K562 (cell line): Measurements from ENCODE around the gene KAT5. TPM values are rescaled to one million over a fixed set of nuclear protein-coding genes. Genes with fewer than 3 reads are reported as not detected.
A peak's percentile ranks its signal among the peaks of the same experiment; 100 is the strongest.

Experiments
- ATAC-seq: fragments of 200-7000 bp; cut with Tn5 transposase; 3 replicates; pipeline ENCODE4 v1.9.1; 2020; ENCODE audit warnings: moderate library complexity
- BruUV-seq: library from RNA; stranded (reverse); fragments of 400-500 nt; replicated peaks from 2 replicates; lab custom pipeline; 2021; lab: Mats Ljungman, UMichigan
- CTCF ChIA-PET: fragments of 300-600 bp; formaldehyde crosslinking; extraction: SDS; loops from one replicate; lab custom pipeline; 2021; ENCODE audit warnings: low intra/inter-chr PET ratio; lab: Yijun Ruan, JAX
- POLR2A ChIA-PET: fragments of 300-600, 350-650 bp; sonication (Branson Sonifier 250); formaldehyde crosslinking; extraction: SDS; loops from one replicate; lab custom pipeline; 2021; ENCODE audit warnings: antibody characterized with exemption, inconsistent platforms; lab: Yijun Ruan, JAX
- DNase-seq, 4 experiments: peaks; one replicate each; pipeline versions ENCODE4 v3.0.0 to v3.0.0-alpha.2; 2011 to 2018; ENCODE audit warnings: low spot score in 3 of 4, mixed read lengths in 3 of 4; ENCODE audit errors: extremely low read depth in 1 of 4
- FAIRE-seq: peaks from 2 replicates; lab custom pipeline; 2011; peaks lifted over from hg19 to GRCh38; lab: Jason Lieb, UNC
- H2AFZ ChIP-seq: 2 replicates; pipeline ENCODE4 v1.6.0; 2011; ENCODE audit warnings: low read depth, low read length, control low read depth, inconsistent platforms
- H3K27ac ChIP-seq: fragments of 200-600 bp; 3 replicates; pipeline ENCODE4 v1.8.0; 2011; ENCODE audit warnings: low read depth, mild to moderate bottlenecking, control low read depth, inconsistent platforms, low read length, moderate library complexity, mixed read lengths; ENCODE audit errors: extremely low read depth
- H3K27me3 ChIP-seq, 2 experiments: fragments of 300-600 bp in 1 of 2; 2 replicates in 1 of 2; 3 replicates in 1 of 2; pipeline versions ENCODE4 v1.6.0 to v1.8.0; 2011; ENCODE audit warnings: inconsistent platforms in 2 of 2, low read length in 2 of 2, mild to moderate bottlenecking in 1 of 2, mixed read lengths in 1 of 2, moderate library complexity in 1 of 2; ENCODE audit not compliant: control insufficient read depth in 2 of 2, insufficient read depth in 2 of 2
- H3K36me3 ChIP-seq: fragments of 300-600 bp; 3 replicates; pipeline ENCODE4 v1.8.0; 2011; ENCODE audit warnings: mild to moderate bottlenecking, low read length, inconsistent platforms; ENCODE audit not compliant: control insufficient read depth, insufficient read depth
- H3K4me1 ChIP-seq, 2 experiments: fragments of 200-600 bp in 1 of 2; replicated peaks in 1 of 2; 2 replicates in 1 of 2; 3 replicates in 1 of 2; pipeline versions ENCODE4 v1.5.1 to v1.8.0; 2011; ENCODE audit warnings: inconsistent platforms in 2 of 2, low read length in 2 of 2, mild to moderate bottlenecking in 1 of 2, mixed read lengths in 1 of 2, moderate library complexity in 1 of 2; ENCODE audit not compliant: control insufficient read depth in 2 of 2, insufficient read depth in 2 of 2
- H3K4me2 ChIP-seq: 2 replicates; pipeline ENCODE4 v1.6.1; 2011; ENCODE audit warnings: low read length, control low read depth, inconsistent platforms, mixed read lengths; ENCODE audit not compliant: insufficient read depth
- H3K4me3 ChIP-seq: fragments of 200-600 bp; sonication (generic), shearing (Covaris generic); 2 replicates; pipeline ENCODE4 v1.5.1; 2016; ENCODE audit warnings: control low read depth, inconsistent platforms
- H3K79me2 ChIP-seq: fragments of 200-600 bp; 3 replicates; pipeline ENCODE4 v1.8.0; 2011; ENCODE audit warnings: low read length, inconsistent platforms; ENCODE audit not compliant: control insufficient read depth, insufficient read depth
- H3K9ac ChIP-seq, 2 experiments: 2 replicates each; pipeline versions ENCODE4 v1.6.0 to v1.6.1; 2011; ENCODE audit warnings: low read depth in 2 of 2, low read length in 2 of 2, control low read depth in 1 of 2, inconsistent platforms in 1 of 2, mild to moderate bottlenecking in 1 of 2, mixed read lengths in 1 of 2; ENCODE audit not compliant: insufficient read depth in 1 of 2
- H3K9me1 ChIP-seq: one replicate; pipeline ENCODE4 v1.6.0; 2011; ENCODE audit warnings: inconsistent platforms, mild to moderate bottlenecking, low read length, moderate library complexity; ENCODE audit not compliant: control insufficient read depth, insufficient read depth
- H3K9me3 ChIP-seq: replicated peaks from 2 replicates; pipeline ENCODE4 v1.5.1; 2011; ENCODE audit warnings: low read depth, low read length, inconsistent platforms; ENCODE audit not compliant: control insufficient read depth, insufficient read depth
- H4K20me1 ChIP-seq: replicated peaks from 2 replicates; pipeline ENCODE4 v1.6.1; 2011; ENCODE audit warnings: low read length, inconsistent platforms, mixed read lengths; ENCODE audit not compliant: control insufficient read depth, insufficient read depth
- ARHGAP35 ChIP-seq: fragments of 450-650 bp; IDR thresholded peaks from 2 replicates; pipeline ENCODE4 v1.6.1; 2018; ENCODE audit not compliant: partially characterized antibody
- ARID4B ChIP-seq: sonication (generic); formaldehyde crosslinking; IDR thresholded peaks from 2 replicates; pipeline ENCODE4 v1.8.0; 2022; ENCODE audit warnings: mild to moderate bottlenecking, missing genetic modification reagents
- CEBPB ChIP-seq: fragments of 450-650 bp; IDR thresholded peaks from 2 replicates; pipeline ENCODE4 v1.6.1; 2016; ENCODE audit warnings: missing genetic modification characterization, missing compliant biosample characterization
- CTBP1 ChIP-seq: fragments of 450-650 bp; IDR thresholded peaks from 2 replicates; pipeline ENCODE4 v1.6.1; 2016; ENCODE audit warnings: borderline replicate concordance
- DMBX1 ChIP-seq: fragments of 250-450 bp; sonication (Bioruptor Pico); IDR thresholded peaks from 2 replicates; pipeline ENCODE4 v1.8.0; 2022; ENCODE audit warnings: inconsistent platforms, mild to moderate bottlenecking, moderate library complexity, borderline replicate concordance
- MCM7 ChIP-seq, 2 experiments: fragments of 450-650 bp; IDR thresholded peaks; 2 replicates each; pipeline ENCODE4 v1.6.1; 2016 to 2018
- NELFE ChIP-seq: IDR thresholded peaks from 2 replicates; pipeline ENCODE4 v1.6.1; 2011; ENCODE audit warnings: mild to moderate bottlenecking; ENCODE audit not compliant: insufficient read depth, insufficient read length
- POLR2A ChIP-seq: fragments of 450-650 bp; conservative IDR thresholded peaks from 2 replicates; pipeline ENCODE4 v1.6.1; 2016
- POLR2G ChIP-seq: fragments of 200-400 bp; formaldehyde crosslinking; IDR thresholded peaks from 2 replicates; pipeline ENCODE4 v1.6.1; 2017; ENCODE audit warnings: low read depth, mild to moderate bottlenecking, antibody characterized with exemption, low read length, moderate library complexity
- RBFOX2 ChIP-seq: fragments of 200-400 bp; formaldehyde crosslinking; IDR thresholded peaks from 2 replicates; pipeline ENCODE4 v1.6.1; 2017; ENCODE audit warnings: low read depth, mild to moderate bottlenecking, low read length, moderate library complexity
- ZBED1 ChIP-seq: IDR thresholded peaks from 2 replicates; pipeline ENCODE4 v1.6.1; 2014
- WGBS: fragments of 100-300 bp; shearing (Covaris generic); methylation state at CpG from one replicate; pipeline ENCODE4 v1.1.6; 2016; ENCODE audit warnings: low coverage, mixed read lengths; ENCODE audit not compliant: insufficient coverage; ENCODE audit errors: missing lambda C conversion rate; 5-methylcytosine and 5-hydroxymethylcytosine counted together
- in situ Hi-C: fragments of 300-500 bp; cut with MboI; formaldehyde crosslinking; loops from 4 replicates; pipeline ENCODE4 v1.15.0; 2018; ENCODE audit warnings: inconsistent platforms, mixed read lengths
- intact Hi-C: fragments of 100-400 bp; cut with micrococcal nuclease; formaldehyde crosslinking; loops from 2 replicates; pipeline ENCODE4 v1.14.2; 2022
- polyA plus RNA-seq, 8 experiments: library from polyadenylated mRNA; depleted of rRNA in 4 of 8; stranded (reverse) in 5 of 8; unstranded in 3 of 8; fragments of >200 nt; fragmentation: Nextera tagmentation in 2 of 8; fragmentation: Illumina TruSeq in 1 of 8; extraction: Ambion mirVana in 2 of 8; extraction: Trizol in 1 of 8; gene quantifications; 2 replicates each; pipeline versions ENCODE4 v1.2.1 to v1.2.3, GENCODE V29; 2011 to 2014; ENCODE audit warnings: inconsistent platforms in 1 of 8, missing spikeins in 1 of 8
- total RNA-seq, 7 experiments: library from RNA; depleted of rRNA in 6 of 7; stranded (reverse); fragments of >200 nt in 6 of 7; fragmentation: Illumina TruSeq in 2 of 7; extraction: Trizol in 2 of 7; gene quantifications; 2 replicates each; pipeline versions ENCODE4 v1.2.1 to v1.2.3, GENCODE V29; 2011 to 2021; ENCODE audit warnings: low replicate concordance in 1 of 7
- TF ChIP-seq, protein P1 (sequence below): fragments of 250-450 bp; sonication (Bioruptor Pico); IDR thresholded peaks from 2 replicates; pipeline ENCODE4 v1.6.1; 2021; ENCODE audit warnings: mild to moderate bottlenecking

The KAT5 gene
- total and polyA plus RNA-seq, 9 of the 15 experiments (the other 6 are each of a cell fraction or from before 2014, with no cell fraction given): 3.6 to 76.8 (median 52.7) TPM

GRCh38 chr11:65714433-65714832 lies 2.4 kb downstream of the KAT5 start:
- Histone ChIP-seq H2AFZ (no peak overlapping the region), H3K4me1 (peaks cover 24 to 35% of the 10 kb centered on the region in 2 experiments), H3K9me1 (peaks cover 3% of the 10 kb centered on the region), H3K4me2 (no peak overlapping the region), H3K4me3 (no peak overlapping the region), H3K27me3 (no peaks in the 10 kb centered on the region), H3K79me2 (peaks cover 24% of the 10 kb centered on the region), H3K9ac (no peak overlapping the region), H3K36me3 (peaks cover 67% of the 10 kb centered on the region), H3K27ac (no peak overlapping the region), H4K20me1 (peaks cover 14% of the 10 kb centered on the region), H3K9me3 (no peaks in the 10 kb centered on the region)
- ChIA-PET CTCF (no interaction called here), POLR2A (interaction anchor here (2.0 kb wide), 1 partner anchor 8 kb away, joined by 5 read pairs; no protein-coding TSS in a partner anchor)
- no peak for ATAC-seq
- intact Hi-C loops (loop anchor here (5.0 kb wide), 2 partner anchors 58 to 173 kb away; partner anchors contain the start of gene FIBP), in situ Hi-C loops (loop anchor here (5.0 to 10.0 kb wide), 2 partner anchors 108 to 280 kb away; no protein-coding TSS in a partner anchor)
- TF ChIP-seq POLR2G: peak; percentile 48
- TF ChIP-seq POLR2A: 0 out of 2 replicates have a peak, but pooled peaks have one; percentile 13
- TF ChIP-seq ZBED1: no peak
- no peak for FAIRE-seq
- WGBS: 95% methylated on average over 12 of the region's 16 CpGs
- DNase-seq: no peak
- BruUV-seq: no TSS peak

DNA sequence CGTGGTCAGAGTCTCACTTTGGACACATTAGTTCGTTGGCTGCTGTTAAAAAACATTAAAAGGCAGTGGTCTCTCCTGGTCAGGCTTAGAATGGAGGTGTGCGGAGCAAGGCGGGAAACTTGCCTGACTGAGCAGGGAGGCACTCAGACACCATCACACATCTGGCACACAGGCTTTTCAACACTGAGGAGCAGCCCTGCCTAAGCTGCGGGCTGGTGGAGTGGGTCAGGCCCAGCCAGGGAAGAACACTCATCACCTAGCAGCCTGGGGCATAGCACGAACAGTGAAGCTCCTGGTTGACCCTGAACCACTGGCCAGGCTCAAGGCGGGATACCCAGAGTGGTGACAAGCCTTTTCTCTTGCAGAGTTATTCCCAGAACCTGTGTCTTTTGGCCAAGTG lies 4.2 kb downstream of the KAT5 start:
- POLR2A ChIA-PET: interaction anchor here (0.9 kb wide), 1 partner anchor 133 kb away, joined by 3 read pairs; no protein-coding TSS in a partner anchor
- no peak for FAIRE-seq
- no peak for DNase-seq
- H3K9ac ChIP-seq: 0 out of 4 replicates have a peak overlapping the region, but pooled peaks of 1 of the 2 experiments have one; percentile 14
- H3K4me1 ChIP-seq: peaks cover 17 to 40% of the 10 kb centered on the region in 2 experiments; a peak in 4 of 5 replicates
- peaks cover 70% of the 10 kb centered on the region for H3K36me3 ChIP-seq
- H3K9me3 ChIP-seq: no peaks in the 10 kb centered on the region
- H3K4me3 ChIP-seq: no peak overlapping the region
- peaks cover 20% of the 10 kb centered on the region for H4K20me1 ChIP-seq
- no peak overlapping the region for H3K27ac ChIP-seq
- in situ Hi-C loops (loop anchor here (10.0 kb wide), 1 partner anchor 278 kb away; no protein-coding TSS in a partner anchor), intact Hi-C loops (no loop called here)
- H3K27me3 ChIP-seq: no peaks in the 10 kb centered on the region
- H3K79me2 ChIP-seq: peaks cover 35% of the 10 kb centered on the region
- no peak overlapping the region for H3K4me2 ChIP-seq
- ATAC-seq: no peak
- no peak for TF ChIP-seq MCM7 (IDR thresholded peaks at IDR 0.05)
- no peak for TF ChIP-seq DMBX1
- peak; percentile 19; the same call in 1 of the 2 replicates for TF ChIP-seq RBFOX2
- TF ChIP-seq, protein P1, sequence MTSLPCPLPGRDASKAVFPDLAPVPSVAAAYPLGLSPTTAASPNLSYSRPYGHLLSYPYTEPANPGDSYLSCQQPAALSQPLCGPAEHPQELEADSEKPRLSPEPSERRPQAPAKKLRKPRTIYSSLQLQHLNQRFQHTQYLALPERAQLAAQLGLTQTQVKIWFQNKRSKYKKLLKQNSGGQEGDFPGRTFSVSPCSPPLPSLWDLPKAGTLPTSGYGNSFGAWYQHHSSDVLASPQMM: no peak
- peak; percentile 12; the same call in 1 of the 2 replicates for TF ChIP-seq POLR2A
- TF ChIP-seq CTBP1: no peak
- TF ChIP-seq CEBPB (tag): no peak
- no peak for TF ChIP-seq ARHGAP35
- TF ChIP-seq ARID4B (CRISPR knock-in tag): no peak
- TF ChIP-seq NELFE: no peak
- 95% methylated on average over 7 of the region's 7 CpGs for WGBS
- CTCF ChIA-PET: interaction anchor here (0.7 kb wide), 1 partner anchor 102 kb away, joined by 3 read pairs; no protein-coding TSS in a partner anchor
- no peak overlapping the region for H2AFZ ChIP-seq
- H3K9me1 ChIP-seq: peaks cover 3% of the 10 kb centered on the region
- BruUV-seq: no TSS peak
